IPS DF 4.7 (cell line): ENCODE data around the gene F12.

Source experiments
- DNase-seq: peaks from one replicate; pipeline ENCODE4 v3.0.0-alpha.2; 2013; ENCODE audit warnings: low spot score; ENCODE audit errors: extremely low read depth

The F12 gene

GRCh38 chr5:177446200-177447065 lies 37.1 kb upstream of the F12 start, which contains the start of gene PRR7:
TSS of gene PRR7 (plus strand) at chr5:177446814. CDS start at chr5:177455068, 8,254 bp downstream.
- no peak for DNase-seq

- no peak for DNase-seq
Observed at GRCh38 chr5:177445917-177446199, 36.5 kb upstream of the F12 start.

GRCh38 chr5:177445052-177445916 lies 35.9 kb upstream of the F12 start:
- DNase-seq, result no peak

GRCh38 chr5:177444106-177445051 lies 35.0 kb upstream of the F12 start:
- no peak for DNase-seq

GRCh38 chr5:177443144-177443983 lies 34.0 kb upstream of the F12 start:
- DNase-seq, result no peak

- no peak for DNase-seq
Observed at GRCh38 chr5:177442066-177442826, 32.9 kb upstream of the F12 start.

GRCh38 chr5:177440990-177441780 lies 31.8 kb upstream of the F12 start:
- no peak for DNase-seq

GRCh38 chr5:177440211-177440989 lies 31.0 kb upstream of the F12 start:
- DNase-seq, result no peak

GRCh38 chr5:177439518-177440053 lies 30.2 kb upstream of the F12 start:
- no peak for DNase-seq

GRCh38 chr5:177438468-177438867 lies 29.1 kb upstream of the F12 start:
- no peak for DNase-seq

GRCh38 chr5:177437623-177438022 lies 28.3 kb upstream of the F12 start:
- no peak for DNase-seq

- no peak for DNase-seq
Observed at GRCh38 chr5:177435847-177436536, 26.6 kb upstream of the F12 start.

- no peak for DNase-seq
Observed at GRCh38 chr5:177434942-177435738, 25.8 kb upstream of the F12 start.

GRCh38 chr5:177434437-177434836 lies 25.1 kb upstream of the F12 start:
- no peak for DNase-seq

GRCh38 chr5:177433658-177434217 lies 24.4 kb upstream of the F12 start:
- DNase-seq, result no peak
